Neural cell (in vitro differentiated cells): ENCODE measurements around the gene HDAC9. TPM values are rescaled to one million over a fixed set of nuclear protein-coding genes. Genes with fewer than 3 reads are reported as not detected.

Experiments used
- H2AFZ ChIP-seq: fragments of 200-600, 300-800 bp; sonication (generic), shearing (Covaris generic); 2 replicates; pipeline ENCODE4 v1.6.0; 2014; ENCODE audit warnings: low read depth, mild to moderate bottlenecking, antibody characterized with exemption, low read length, moderate library complexity
- H3F3A ChIP-seq: fragments of 200-600 bp; shearing (Covaris generic); 2 replicates; pipeline ENCODE4 v1.6.1; 2016; ENCODE audit warnings: mild to moderate bottlenecking, moderate library complexity, mixed read lengths, antibody characterized with exemption, low read length; ENCODE audit not compliant: insufficient read depth, poor library complexity, severe bottlenecking
- H3K27ac ChIP-seq: fragments of 200-600, 300-800 bp; sonication (generic), shearing (Covaris generic); 2 replicates; pipeline ENCODE4 v1.5.1; 2014; ENCODE audit warnings: mild to moderate bottlenecking, low read length, moderate library complexity
- H3K27me3 ChIP-seq: fragments of 300-800, 200-600 bp; sonication (generic), shearing (Covaris generic); 2 replicates; pipeline ENCODE4 v1.6.0; 2014; ENCODE audit warnings: mild to moderate bottlenecking, low read depth, low read length, moderate library complexity; ENCODE audit not compliant: insufficient read depth
- H3K36me3 ChIP-seq: fragments of 300-800, 200-600 bp; sonication (generic), shearing (Covaris generic); 2 replicates; pipeline ENCODE4 v1.5.1; 2014; ENCODE audit warnings: mild to moderate bottlenecking, antibody characterized with exemption, low read length, moderate library complexity; ENCODE audit not compliant: insufficient read depth
- H3K4me2 ChIP-seq: fragments of 300-800, 200-600 bp; sonication (generic), shearing (Covaris generic); 2 replicates; pipeline ENCODE4 v1.6.0; 2014; ENCODE audit warnings: mild to moderate bottlenecking, low read length
- H3K4me3 ChIP-seq: fragments of 300-800, 200-600 bp; sonication (generic), shearing (Covaris generic); 2 replicates; pipeline ENCODE4 v1.5.1; 2014; ENCODE audit warnings: mild to moderate bottlenecking, low read length, moderate library complexity
- H3K79me2 ChIP-seq: fragments of 200-600 bp; shearing (Covaris generic); replicated peaks from 2 replicates; pipeline ENCODE4 v1.6.0; 2014; ENCODE audit warnings: mild to moderate bottlenecking, low read length, moderate library complexity; ENCODE audit not compliant: insufficient read depth
- H3K9ac ChIP-seq: fragments of 300-800, 200-600 bp; sonication (generic), shearing (Covaris generic); 2 replicates; pipeline ENCODE4 v1.6.1; 2016; ENCODE audit warnings: mild to moderate bottlenecking, low read length, mixed read lengths
- H3K9me2 ChIP-seq: fragments of 200-600 bp; shearing (Covaris generic); 2 replicates; pipeline ENCODE4 v1.6.1; 2016; ENCODE audit warnings: mild to moderate bottlenecking, low read length, mixed read lengths; ENCODE audit not compliant: insufficient read depth
- H3K9me3 ChIP-seq: fragments of 200-600, 300-800 bp; sonication (generic), shearing (Covaris generic); 2 replicates; pipeline ENCODE4 v1.6.1; 2016; ENCODE audit warnings: mild to moderate bottlenecking, mixed run types, low read length, moderate library complexity, mixed read lengths
- H4K20me1 ChIP-seq: fragments of 200-600 bp; shearing (Covaris generic); 2 replicates; pipeline ENCODE4 v1.6.1; 2016; ENCODE audit warnings: mild to moderate bottlenecking, mixed run types; ENCODE audit not compliant: insufficient read depth
- CTCF ChIP-seq: fragments of 450-650 bp; IDR thresholded peaks from 2 replicates; pipeline ENCODE4 v1.5.1; 2014; ENCODE audit warnings: antibody characterized with exemption, mild to moderate bottlenecking, moderate library complexity; ENCODE audit not compliant: poor library complexity, severe bottlenecking
- EP300 ChIP-seq: fragments of 450-650 bp; conservative IDR thresholded peaks from 2 replicates; pipeline ENCODE4 v1.6.1; 2014; ENCODE audit warnings: antibody characterized with exemption, mild to moderate bottlenecking, moderate library complexity; ENCODE audit not compliant: poor library complexity, severe bottlenecking
- EZH2 ChIP-seq: fragments of 200-600, 300-800 bp; shearing (Covaris generic), sonication (generic); IDR thresholded peaks from 2 replicates; pipeline ENCODE4 v1.6.1; 2014; ENCODE audit warnings: antibody characterized with exemption, low read length, borderline replicate concordance, mild to moderate bottlenecking; ENCODE audit not compliant: insufficient read depth, poor library complexity, severe bottlenecking
- MXI1 ChIP-seq: fragments of 450-650 bp; conservative IDR thresholded peaks from 2 replicates; pipeline ENCODE4 v1.6.1; 2014; ENCODE audit warnings: antibody characterized with exemption, mild to moderate bottlenecking; ENCODE audit not compliant: poor library complexity, severe bottlenecking
- POLR2AphosphoS5 ChIP-seq: IDR thresholded peaks from 2 replicates; pipeline ENCODE4 v1.6.1; 2012
- RAD21 ChIP-seq: fragments of 450-650 bp; conservative IDR thresholded peaks from 2 replicates; pipeline ENCODE4 v1.6.1; 2014; ENCODE audit warnings: antibody characterized with exemption, mild to moderate bottlenecking, moderate library complexity
- REST ChIP-seq: IDR thresholded peaks from 2 replicates; pipeline ENCODE4 v1.6.1; 2012; ENCODE audit warnings: borderline replicate concordance
- SMC3 ChIP-seq: fragments of 450-650 bp; conservative IDR thresholded peaks from 2 replicates; pipeline ENCODE4 v1.6.1; 2014; ENCODE audit warnings: antibody characterized with exemption, mild to moderate bottlenecking, moderate library complexity; ENCODE audit not compliant: poor library complexity
- TAF1 ChIP-seq: IDR thresholded peaks from 2 replicates; pipeline ENCODE4 v1.6.1; 2012; ENCODE audit warnings: low read depth
- polyA plus RNA-seq: library from polyadenylated mRNA; depleted of rRNA; stranded (reverse); fragments of >200 nt; gene quantifications from 2 replicates; pipeline ENCODE4 v1.2.3, GENCODE V29; 2014

Gene HDAC9
- polyA plus RNA-seq, 1 donor from 2014 or later = 15.9 TPM

GRCh38 chr7:18597754-18598153, 102.2 kb downstream of the HDAC9 start:
- H3K27ac ChIP-seq = no peak overlapping the region
- H3K36me3 ChIP-seq = no peaks in the 10 kb centered on the region
- no peaks in the 10 kb centered on the region for H3F3A ChIP-seq
- no peaks in the 10 kb centered on the region for H3K27me3 ChIP-seq
- TF ChIP-seq RAD21 (no peak), SMC3 (no peak), REST (no peak), TAF1 (no peak), CTCF (no peak), MXI1 (no peak), EP300 (no peak), POLR2AphosphoS5 (no peak), EZH2 (no peak)
- no peaks in the 10 kb centered on the region for H3K9me2 ChIP-seq
- no peak overlapping the region for H3K9ac ChIP-seq
- no peaks in the 10 kb centered on the region for H4K20me1 ChIP-seq
- no peaks in the 10 kb centered on the region for H3K79me2 ChIP-seq
- no peak overlapping the region for H3K4me2 ChIP-seq
- H3K4me3 ChIP-seq = no peak overlapping the region
- no peaks in the 10 kb centered on the region for H3K9me3 ChIP-seq
- no peak overlapping the region for H2AFZ ChIP-seq

GRCh38 chr7:18607025-18607424, 111.5 kb downstream of the HDAC9 start:
- H3F3A ChIP-seq = no peaks in the 10 kb centered on the region
- H3K9me3 ChIP-seq = no peaks in the 10 kb centered on the region
- no peak overlapping the region for H2AFZ ChIP-seq
- H3K36me3 ChIP-seq = no peaks in the 10 kb centered on the region
- no peak overlapping the region for H3K4me2 ChIP-seq
- H3K9me2 ChIP-seq = no peaks in the 10 kb centered on the region
- no peaks in the 10 kb centered on the region for H3K27me3 ChIP-seq
- no peaks in the 10 kb centered on the region for H4K20me1 ChIP-seq
- no peak overlapping the region for H3K4me3 ChIP-seq
- H3K27ac ChIP-seq = no peak overlapping the region
- TF ChIP-seq EP300 = no peak
- no peaks in the 10 kb centered on the region for H3K79me2 ChIP-seq
- no peak overlapping the region for H3K9ac ChIP-seq

- H3K9ac ChIP-seq = no peak overlapping the region
- no peak overlapping the region for H2AFZ ChIP-seq
- no peak overlapping the region for H3K27ac ChIP-seq
- no peaks in the 10 kb centered on the region for H3K27me3 ChIP-seq
- no peaks in the 10 kb centered on the region for H3K9me2 ChIP-seq
- H3K4me3 ChIP-seq = no peak overlapping the region
- no peaks in the 10 kb centered on the region for H4K20me1 ChIP-seq
- H3K79me2 ChIP-seq = no peaks in the 10 kb centered on the region
- H3K36me3 ChIP-seq = no peaks in the 10 kb centered on the region
- TF ChIP-seq RAD21 (no peak), CTCF (peak; percentile 30)
- H3F3A ChIP-seq = no peaks in the 10 kb centered on the region
- H3K4me2 ChIP-seq = no peak overlapping the region
- no peaks in the 10 kb centered on the region for H3K9me3 ChIP-seq
Observed at GRCh38 chr7:18610331-18610948, 114.9 kb downstream of the HDAC9 start.
